RWPE2 (cell line): Measurements from ENCODE around the gene KIF20A.

Experiments used
- ATAC-seq: fragments of 200-7000 bp; cut with Tn5 transposase; 3 replicates; pipeline ENCODE4 v1.9.1; 2021; ENCODE audit warnings: low read depth
- DNase-seq: peaks from one replicate; pipeline ENCODE4 v3.0.0-alpha.2; 2020; ENCODE audit warnings: low spot score
- H3K27ac ChIP-seq: fragments of 450-650 bp; 2 replicates; pipeline ENCODE4 v1.5.1; 2017; ENCODE audit warnings: mild to moderate bottlenecking; ENCODE audit not compliant: poor library complexity, severe bottlenecking
- H3K27me3 ChIP-seq: fragments of 250-450 bp; sonication (Bioruptor Pico); 2 replicates; pipeline ENCODE4 v1.5.1; 2021; ENCODE audit warnings: mild to moderate bottlenecking, moderate library complexity; ENCODE audit not compliant: insufficient read depth, poor library complexity, severe bottlenecking
- H3K36me3 ChIP-seq: fragments of 250-450 bp; sonication (Bioruptor Pico); 2 replicates; pipeline ENCODE4 v1.5.1; 2020; ENCODE audit warnings: low read depth, mild to moderate bottlenecking, moderate library complexity
- H3K4me1 ChIP-seq: fragments of 250-450 bp; sonication (Bioruptor Pico); 2 replicates; pipeline ENCODE4 v1.5.1; 2021; ENCODE audit warnings: mild to moderate bottlenecking, moderate library complexity; ENCODE audit not compliant: insufficient read depth, poor library complexity, severe bottlenecking
- H3K4me3 ChIP-seq: fragments of 250-450 bp; sonication (Bioruptor Pico); 2 replicates; pipeline ENCODE4 v1.5.1; 2021; ENCODE audit warnings: mild to moderate bottlenecking, moderate library complexity; ENCODE audit not compliant: severe bottlenecking
- H3K9me3 ChIP-seq: fragments of 250-450 bp; sonication (Bioruptor Pico); 2 replicates; pipeline ENCODE4 v1.5.1; 2021; ENCODE audit warnings: mild to moderate bottlenecking, moderate library complexity; ENCODE audit not compliant: severe bottlenecking
- CTCF ChIP-seq: fragments of 450-650 bp; IDR thresholded peaks from one replicate; pipeline ENCODE4 v1.5.1; 2017; ENCODE audit warnings: mild to moderate bottlenecking, moderate library complexity; ENCODE audit not compliant: poor library complexity, severe bottlenecking

Gene KIF20A

GRCh38 chr5:138224712-138225111 lies 45.8 kb downstream of the KIF20A start:
- no peaks in the 10 kb centered on the region for H3K4me1 ChIP-seq
- ATAC-seq = no peak

GRCh38 chr5:138226910-138227309 lies 48.0 kb downstream of the KIF20A start:
- no peaks in the 10 kb centered on the region for H3K36me3 ChIP-seq
- H3K4me3 ChIP-seq = no peak overlapping the region
- no peak for TF ChIP-seq CTCF
- no peak for DNase-seq
- ATAC-seq = no peak
- no peaks in the 10 kb centered on the region for H3K4me1 ChIP-seq
- no peak overlapping the region for H3K27ac ChIP-seq
- no peaks in the 10 kb centered on the region for H3K27me3 ChIP-seq
- no peaks in the 10 kb centered on the region for H3K9me3 ChIP-seq

More at GRCh38 chr5:138224712-138225111, 45.8 kb downstream of the KIF20A start:
- H3K4me3 ChIP-seq = no peak overlapping the region
- H3K9me3 ChIP-seq = no peaks in the 10 kb centered on the region
- DNase-seq = no peak
- H3K36me3 ChIP-seq = no peaks in the 10 kb centered on the region
- no peak for TF ChIP-seq CTCF
- H3K27me3 ChIP-seq = no peaks in the 10 kb centered on the region
- no peak overlapping the region for H3K27ac ChIP-seq

- ATAC-seq (no peak), DNase-seq (no peak)
- Histone ChIP-seq H3K27ac (no peak overlapping the region), H3K4me1 (no peaks in the 10 kb centered on the region), H3K27me3 (no peaks in the 10 kb centered on the region), H3K9me3 (no peaks in the 10 kb centered on the region), H3K36me3 (no peaks in the 10 kb centered on the region), H3K4me3 (no peak overlapping the region)
- no peak for TF ChIP-seq CTCF
Observed at GRCh38 chr5:138229387-138229786, 50.5 kb downstream of the KIF20A start.

GRCh38 chr5:138230261-138230660 lies 51.3 kb downstream of the KIF20A start:
- Histone ChIP-seq H3K4me3 (no peak overlapping the region), H3K9me3 (no peaks in the 10 kb centered on the region), H3K36me3 (no peaks in the 10 kb centered on the region), H3K27me3 (no peaks in the 10 kb centered on the region), H3K4me1 (no peaks in the 10 kb centered on the region), H3K27ac (no peak overlapping the region)
- no peak for DNase-seq
- no peak for ATAC-seq
- TF ChIP-seq CTCF = no peak

- Histone ChIP-seq H3K9me3 (no peaks in the 10 kb centered on the region), H3K4me3 (no peak overlapping the region), H3K4me1 (no peaks in the 10 kb centered on the region), H3K27ac (no peak overlapping the region), H3K36me3 (no peaks in the 10 kb centered on the region), H3K27me3 (no peaks in the 10 kb centered on the region)
- no peak for DNase-seq
- TF ChIP-seq CTCF = no peak
- peak; percentile 81 for ATAC-seq
Observed at GRCh38 chr5:138230981-138231589, 52.2 kb downstream of the KIF20A start.
